Lower lobe of right lung (tissue), 2 donors: Measurements from ENCODE around the gene SCN2B. TPM values are rescaled to one million over a fixed set of nuclear protein-coding genes. Genes with fewer than 3 reads are reported as not detected.

Experiments
- ATAC-seq, 2 donors: fragments of 200-7000 bp; cut with Tn5 transposase; one replicate each; pipeline ENCODE4 v1.9.1; 2020 to 2022; ENCODE audit warnings: mild to moderate bottlenecking in 2 of 2, moderate library complexity in 2 of 2
- DNase-seq: peaks from one replicate; pipeline ENCODE4 v3.0.0-alpha.2; 2020
- H3K27ac ChIP-seq: fragments of 200-600 bp; one replicate; pipeline ENCODE4 v1.8.0; 2022
- H3K27me3 ChIP-seq: fragments of 200-600 bp; one replicate; pipeline ENCODE4 v1.8.0; 2022; ENCODE audit warnings: low read depth
- H3K36me3 ChIP-seq: fragments of 200-600 bp; one replicate; pipeline ENCODE4 v1.8.0; 2022; ENCODE audit warnings: mild to moderate bottlenecking
- H3K4me1 ChIP-seq: fragments of 200-600 bp; one replicate; pipeline ENCODE4 v1.8.0; 2022
- H3K4me3 ChIP-seq: fragments of 200-600 bp; one replicate; pipeline ENCODE4 v1.8.0; 2022; ENCODE audit warnings: mild to moderate bottlenecking
- H3K9me3 ChIP-seq: fragments of 200-600 bp; one replicate; pipeline ENCODE4 v1.8.0; 2022
- CTCF ChIP-seq: fragments of 200-600 bp; IDR thresholded peaks from one replicate; pipeline ENCODE4 v1.8.0; 2022; ENCODE audit warnings: antibody characterized with exemption, mild to moderate bottlenecking
- intact Hi-C: fragments of 100-400 bp; cut with DNase I; formaldehyde crosslinking; loops from one replicate; pipeline ENCODE4 v1.11.0; 2022
- total RNA-seq: library from RNA; stranded (reverse); fragmentation: NEBNext Ultra II Directional; extraction: Animal tissue kit (Norgen Biotek cat#: 25700); gene quantifications from one replicate; pipeline ENCODE4 v1.2.1, GENCODE V29; 2021
- donor health status: DM: no; HTN: yes; CAD: no; lungs with severe emphysema.

Gene SCN2B
- total RNA-seq, 1 donor from 2014 or later: 1.6 TPM

GRCh38 chr11:118162846-118163245, 13.6 kb downstream of the SCN2B start:
- Histone ChIP-seq H3K4me1 (no peaks in the 10 kb centered on the region), H3K36me3 (no peaks in the 10 kb centered on the region), H3K27me3 (no peaks in the 10 kb centered on the region), H3K9me3 (no peaks in the 10 kb centered on the region), H3K4me3 (no peak overlapping the region), H3K27ac (no peak overlapping the region)
- no peak for ATAC-seq
- no peak for TF ChIP-seq CTCF
- intact Hi-C loops: no loop called here
- no peak for DNase-seq

GRCh38 chr11:118161786-118162185, 14.7 kb downstream of the SCN2B start:
- Histone ChIP-seq H3K36me3 (no peaks in the 10 kb centered on the region), H3K27me3 (peaks cover 8% of the 10 kb centered on the region), H3K4me1 (no peaks in the 10 kb centered on the region), H3K27ac (no peak overlapping the region), H3K4me3 (no peak overlapping the region), H3K9me3 (no peaks in the 10 kb centered on the region)
- intact Hi-C loops: no loop called here
- ATAC-seq (no peak), DNase-seq (no peak)
- TF ChIP-seq CTCF: no peak

- H3K9me3 ChIP-seq: no peaks in the 10 kb centered on the region
- no peak for DNase-seq
- H3K27me3 ChIP-seq: peaks cover 50% of the 10 kb centered on the region
- intact Hi-C loops: no loop called here
- peaks cover 11% of the 10 kb centered on the region for H3K4me1 ChIP-seq
- no peak overlapping the region for H3K4me3 ChIP-seq
- no peaks in the 10 kb centered on the region for H3K36me3 ChIP-seq
- no peak for ATAC-seq
- H3K27ac ChIP-seq: no peak overlapping the region
- no peak for TF ChIP-seq CTCF
Observed at GRCh38 chr11:118157186-118157895, 19.1 kb downstream of the SCN2B start.

- no peak for TF ChIP-seq CTCF
- peaks cover 57% of the 10 kb centered on the region for H3K27me3 ChIP-seq
Observed at GRCh38 chr11:118156531-118157185, 19.8 kb downstream of the SCN2B start.

GRCh38 chr11:118155776-118156530, 20.5 kb downstream of the SCN2B start:
- H3K4me1 ChIP-seq: peaks cover 19% of the 10 kb centered on the region
- no peak overlapping the region for H3K27ac ChIP-seq
- ATAC-seq: no peak
- H3K36me3 ChIP-seq: no peaks in the 10 kb centered on the region
- intact Hi-C loops: no loop called here
- no peak for TF ChIP-seq CTCF
- H3K27me3 ChIP-seq: peaks cover 57% of the 10 kb centered on the region
- H3K9me3 ChIP-seq: no peaks in the 10 kb centered on the region
- no peak overlapping the region for H3K4me3 ChIP-seq
- DNase-seq: no peak

More at GRCh38 chr11:118156531-118157185, 19.8 kb downstream of the SCN2B start:
- Histone ChIP-seq H3K27ac (no peak overlapping the region), H3K9me3 (no peaks in the 10 kb centered on the region), H3K36me3 (no peaks in the 10 kb centered on the region), H3K4me3 (no peak overlapping the region), H3K4me1 (peaks cover 18% of the 10 kb centered on the region)
- DNase-seq (no peak), ATAC-seq (peak in 1 of 2 donors; percentile 9)
- intact Hi-C loops: no loop called here
